Activated naive CD4-positive, alpha-beta T cell (primary cell): ENCODE measurements around the gene IFT52.
"Not testable (repeated sequence)": the region's sequence is repeated elsewhere in the genome, so short reads cannot be mapped to it uniquely, and the experiment has no call there.

Source experiments
- DNase-seq, 4 experiments: peaks; one replicate each; lab custom pipeline; 2025; lab: John Stamatoyannopoulos, UW

Gene IFT52

DNA sequence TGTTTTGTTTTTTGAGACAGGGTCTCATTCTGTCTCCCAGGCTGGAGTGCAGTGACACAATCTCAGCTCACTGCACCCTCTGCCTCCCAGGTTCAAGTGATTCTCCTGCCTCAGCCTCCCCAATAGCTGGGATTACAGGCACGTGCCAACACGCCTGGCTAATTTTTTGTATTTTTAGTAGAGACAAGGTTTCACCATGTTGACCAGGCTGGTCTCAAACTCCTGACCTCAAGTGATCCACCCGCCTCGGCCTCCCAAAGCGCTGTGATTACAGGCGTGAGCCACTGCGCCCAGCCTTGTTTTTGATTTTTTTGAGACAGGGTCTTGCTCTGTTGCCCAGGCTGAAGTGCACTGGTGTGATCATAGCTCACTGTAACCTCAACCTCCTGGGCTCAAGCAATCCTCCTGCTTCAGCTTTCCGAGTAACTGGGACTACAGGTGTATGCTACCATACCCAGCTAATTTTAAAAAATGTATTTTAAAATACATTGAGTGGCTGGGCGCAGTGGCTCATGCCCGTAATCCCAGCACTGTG, 61.0 kb downstream of the IFT52 start:
- not testable (repeated sequence) for DNase-seq

DNA sequence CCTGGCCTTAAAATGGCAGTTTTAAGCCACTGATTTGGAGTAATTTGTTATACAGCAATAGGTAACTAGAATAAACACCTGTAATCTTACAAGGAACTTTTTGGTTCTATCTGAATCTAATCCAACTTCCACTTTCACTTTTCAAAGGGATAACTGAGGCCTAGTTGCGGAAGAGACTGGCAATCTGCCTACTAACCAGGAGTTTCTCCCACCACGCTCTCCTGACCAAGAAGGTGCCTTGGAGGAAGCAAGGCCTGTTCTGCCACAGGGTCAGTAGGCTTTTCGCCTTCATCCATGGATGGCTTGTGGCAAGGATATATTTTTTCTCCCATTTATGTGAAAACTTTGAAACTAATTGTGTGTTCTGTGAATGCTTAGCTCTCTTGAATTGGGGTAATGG, 63.2 kb downstream of the IFT52 start:
- DNase-seq, result no peak

DNA sequence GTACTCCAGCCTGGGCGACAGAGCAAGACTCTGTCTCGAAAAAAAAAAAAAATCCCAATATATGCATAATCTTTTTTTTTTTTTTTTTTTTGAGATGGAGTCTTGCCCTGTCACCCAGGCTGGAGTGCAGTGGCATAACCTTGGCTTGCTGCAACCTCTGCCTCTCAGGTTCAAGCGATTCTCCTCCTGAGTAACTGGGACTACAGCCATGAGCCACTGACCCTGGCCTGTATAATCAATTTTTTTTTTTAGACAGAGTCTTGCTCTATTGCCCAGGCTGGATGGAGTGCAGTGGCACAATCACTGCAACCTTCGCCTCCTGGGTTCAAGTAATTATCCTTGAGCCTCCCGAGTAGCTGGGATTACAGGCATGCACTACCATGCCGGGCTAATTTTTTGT, 64.4 kb downstream of the IFT52 start:
- not testable (repeated sequence) for DNase-seq

DNA sequence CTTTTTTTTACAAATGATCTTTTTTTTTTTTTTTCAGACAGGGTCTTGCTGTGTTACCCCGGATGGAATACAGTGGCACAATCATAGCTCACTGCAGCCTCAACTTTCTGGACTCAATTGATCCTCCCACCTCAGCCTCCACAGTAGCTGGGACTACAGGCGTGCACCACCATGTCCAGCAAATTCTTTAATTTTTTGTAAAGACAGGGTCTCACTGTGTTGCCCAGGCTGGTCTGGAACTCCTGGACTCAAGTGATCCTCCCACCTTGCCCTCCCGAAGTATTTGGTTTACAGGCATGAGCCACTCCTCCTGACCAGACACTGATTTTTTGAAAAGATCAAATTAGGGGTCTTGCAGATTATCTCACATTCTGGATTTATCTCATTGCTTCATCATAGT, 65.2 kb downstream of the IFT52 start:
- DNase-seq, result no peak

DNA sequence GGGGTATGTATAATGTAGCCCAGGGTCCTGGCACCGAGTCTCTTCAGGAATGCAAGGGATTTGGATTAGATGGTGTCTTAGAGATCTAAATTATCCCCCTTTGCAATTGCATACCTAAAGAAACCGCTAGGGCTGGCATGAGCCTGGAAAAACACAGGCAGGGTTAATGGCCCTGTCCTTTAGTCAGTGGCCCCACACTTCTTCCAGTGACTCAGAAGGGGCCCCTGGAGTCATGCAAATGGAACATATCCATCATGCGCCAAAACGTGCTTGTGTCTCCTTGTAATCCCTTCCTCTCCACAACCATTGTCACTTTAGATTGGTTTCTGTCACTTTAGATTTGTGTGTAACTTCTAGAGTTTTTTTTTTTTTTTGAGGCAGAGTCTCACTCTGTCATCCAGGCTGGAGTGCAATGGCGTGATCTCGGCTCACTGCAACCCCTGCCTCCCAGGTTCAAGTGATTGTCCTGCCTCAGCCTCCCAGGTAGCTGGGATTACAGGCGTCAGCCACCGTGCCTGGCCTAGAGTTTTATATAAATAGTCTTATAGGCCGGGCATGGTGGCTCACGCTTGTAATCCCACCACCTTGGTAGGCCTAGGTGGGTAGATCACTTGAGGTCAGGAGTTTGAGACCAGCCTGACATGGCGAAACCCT, 67.5 kb downstream of the IFT52 start:
- no peak for DNase-seq

DNA sequence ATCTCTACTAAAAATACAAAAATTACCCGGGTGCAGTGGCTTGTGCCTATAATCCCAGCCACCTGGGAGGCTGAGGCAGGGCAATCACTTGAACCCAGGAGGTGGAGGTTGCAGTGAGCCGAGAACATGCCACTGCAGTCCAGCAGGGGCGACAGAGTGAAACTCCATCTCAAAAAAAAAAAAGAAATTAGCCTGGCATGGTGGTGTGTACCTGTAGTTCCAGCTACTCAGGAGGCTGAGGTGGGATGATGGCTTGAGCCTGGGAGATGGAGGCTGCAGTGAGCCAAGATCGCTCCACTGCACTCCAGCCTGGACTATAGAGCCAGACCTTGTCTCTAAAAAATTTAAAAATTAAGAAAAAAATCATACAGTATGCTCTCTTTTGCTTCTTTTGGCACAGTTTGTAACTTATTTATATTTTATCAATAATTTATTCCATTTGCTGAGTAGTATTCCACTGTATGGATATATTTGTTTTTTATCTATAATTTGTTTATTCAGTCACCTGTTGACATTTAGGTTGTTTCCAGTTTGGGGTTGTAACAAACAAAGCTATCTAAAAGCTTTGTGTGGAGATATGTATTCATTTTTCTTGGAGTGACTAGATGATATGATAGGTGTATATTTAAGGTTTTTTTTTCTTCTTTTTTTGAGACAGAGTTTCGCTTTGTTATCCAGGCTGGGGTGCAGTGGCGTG, 68.1 kb downstream of the IFT52 start:
- DNase-seq, result no peak

DNA sequence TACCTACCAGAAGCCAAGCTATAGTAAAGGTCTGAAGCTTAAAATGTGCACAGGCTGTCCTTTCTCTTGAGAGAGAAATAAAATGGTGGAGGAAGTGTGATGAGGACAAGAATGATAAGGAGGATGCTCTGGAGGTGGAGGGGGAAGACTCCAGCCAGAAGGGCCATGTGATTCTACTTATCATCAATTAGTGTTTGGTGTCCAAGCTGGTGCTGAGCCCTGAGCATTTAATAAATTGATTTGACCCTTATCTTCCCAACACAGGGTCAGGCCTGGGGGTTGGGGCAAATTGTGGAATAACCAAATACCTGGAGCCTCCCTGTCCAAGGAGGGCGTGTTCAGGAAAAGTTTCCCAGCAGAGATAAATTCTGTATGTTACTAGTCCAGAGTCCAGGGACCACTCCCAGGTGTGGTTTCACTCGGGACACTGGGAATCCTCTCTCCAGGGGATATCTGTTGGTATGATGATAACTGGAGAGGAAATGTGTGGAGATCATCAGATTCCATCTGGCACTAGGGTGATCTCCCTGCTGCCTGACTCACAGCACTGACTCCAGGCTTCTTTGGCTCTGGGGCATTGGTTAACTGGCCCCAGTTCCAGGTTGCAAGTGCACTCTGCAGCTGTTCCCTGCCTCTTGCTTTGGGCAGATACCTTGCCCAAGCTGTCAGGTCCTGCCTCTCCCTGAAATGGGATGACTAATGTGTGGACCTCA, 72.4 kb downstream of the IFT52 start:
- no peak for DNase-seq

DNA sequence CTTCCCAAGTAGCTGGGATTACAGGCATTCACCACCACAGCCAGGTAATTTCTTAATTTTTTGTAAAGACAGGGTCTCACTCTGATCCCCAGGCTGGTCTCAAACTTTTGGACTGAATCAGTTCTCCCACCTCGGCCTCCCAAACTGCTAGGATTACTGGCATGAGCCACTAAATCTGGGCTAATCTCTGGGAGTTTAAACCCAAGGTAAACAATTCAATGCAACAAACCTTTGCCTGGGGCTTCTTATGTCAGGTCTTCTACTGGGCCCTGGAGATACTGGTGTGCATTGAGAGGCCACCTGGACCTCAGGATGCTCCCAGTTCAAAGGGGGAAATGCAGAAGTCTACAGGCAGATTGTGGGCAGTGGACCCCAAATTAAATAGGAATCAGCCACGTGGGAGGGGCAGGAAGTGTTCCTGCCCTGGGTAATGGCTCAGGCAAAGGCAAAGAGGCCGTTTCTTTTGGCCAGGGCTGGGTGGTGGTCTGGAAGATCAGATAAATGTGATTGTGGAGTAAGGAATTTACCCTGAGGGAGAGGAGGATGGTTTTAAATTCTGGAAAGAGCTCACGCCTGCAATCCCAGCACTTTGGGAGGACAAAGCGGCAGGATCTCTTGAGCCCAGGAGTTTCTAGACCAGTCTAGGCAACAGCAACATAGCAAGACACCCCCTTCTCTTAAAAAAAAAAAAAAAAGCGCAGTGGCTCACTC, 74.9 kb downstream of the IFT52 start:
- no peak for DNase-seq

DNA sequence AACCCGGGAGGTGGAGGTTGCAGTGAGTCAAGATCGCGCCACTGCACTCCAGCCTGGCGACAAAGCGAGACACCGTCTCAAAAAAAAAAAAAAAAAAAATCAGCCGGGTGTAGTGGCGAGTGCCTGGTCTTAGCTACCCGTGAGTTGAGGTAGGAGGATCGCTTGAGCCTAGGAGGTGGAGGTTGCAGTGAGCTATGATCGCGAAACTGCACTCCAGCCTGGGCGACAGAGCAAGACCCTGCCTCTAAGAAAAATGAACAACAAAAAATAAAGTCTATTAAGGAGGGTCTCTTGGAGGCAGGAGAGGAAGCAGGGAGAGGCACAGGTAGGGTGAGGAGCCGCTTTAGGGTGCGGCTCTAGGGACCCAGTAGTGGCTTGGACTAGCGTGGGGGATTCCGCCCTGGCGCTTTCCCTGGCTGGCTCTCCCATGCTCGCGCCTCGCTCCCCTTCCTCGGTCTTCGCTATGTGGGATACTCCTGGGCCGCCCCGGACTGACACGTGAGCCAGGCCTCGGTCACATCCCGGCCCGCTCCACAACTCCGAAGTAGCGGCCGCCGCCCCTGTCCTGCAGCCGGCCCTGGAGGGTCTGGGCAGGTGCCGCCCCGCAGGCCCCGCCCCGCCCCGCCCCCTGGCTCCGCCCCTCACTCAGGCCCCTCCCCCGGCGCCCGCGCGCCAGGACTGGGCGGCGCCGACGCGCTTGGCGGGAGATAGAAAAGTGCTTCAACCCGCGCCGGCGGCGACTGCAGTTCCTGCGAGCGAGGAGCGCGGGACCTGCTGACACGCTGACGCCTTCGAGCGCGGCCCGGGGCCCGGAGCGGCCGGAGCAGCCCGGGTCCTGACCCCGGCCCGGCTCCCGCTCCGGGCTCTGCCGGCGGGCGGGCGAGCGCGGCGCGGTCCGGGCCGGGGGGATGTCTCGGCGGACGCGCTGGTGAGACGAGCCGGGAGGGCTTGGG, 75.9 kb downstream of the IFT52 start, which contains the start of gene MYBL2:
Gene MYBL2 (plus strand): TSS at position 739 of the 953 bp plus-strand sequence. CDS start 170 bp downstream, at position 909.
- DNase-seq, result peak; percentile 21 to 62 (median 34)

DNA sequence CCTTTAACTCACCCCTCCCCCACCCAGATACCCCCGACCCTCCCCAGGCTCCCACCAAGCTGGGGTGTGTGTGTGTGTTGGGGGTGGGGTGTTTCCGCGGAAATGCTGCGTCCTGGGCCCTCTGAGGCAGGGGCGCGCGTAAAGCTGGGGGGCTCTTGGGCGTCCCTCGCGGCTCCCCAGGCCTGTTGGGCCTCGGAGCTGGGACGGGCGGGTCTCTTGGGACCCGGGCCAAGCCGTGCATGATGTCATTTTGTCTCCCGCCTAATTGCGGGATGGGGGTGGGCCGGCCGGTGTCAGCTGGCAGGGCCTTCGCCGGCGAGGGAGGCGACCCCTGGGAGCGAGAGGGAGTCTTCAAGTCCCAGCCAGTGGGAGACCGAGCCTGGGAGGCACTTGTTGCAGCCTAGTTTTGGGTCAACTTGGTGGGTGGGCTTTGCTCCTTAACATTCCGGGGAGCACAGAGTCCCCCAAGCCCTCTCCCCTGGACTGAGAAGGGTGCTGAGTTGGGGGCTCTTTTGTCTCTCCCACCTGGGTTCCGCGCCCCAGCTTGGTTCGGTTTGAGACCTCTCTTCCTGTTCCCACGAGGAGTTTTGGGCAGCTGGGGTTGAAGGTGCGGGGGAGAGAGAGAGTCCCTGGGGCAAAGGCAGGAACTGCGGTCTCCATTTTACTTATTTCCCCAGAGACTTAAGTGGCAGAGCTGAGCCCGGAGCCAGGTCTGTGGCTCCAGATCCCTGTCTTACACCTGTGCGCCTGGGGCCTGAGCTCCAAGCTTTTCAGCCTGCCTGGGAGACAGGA, 76.8 kb downstream of the IFT52 start:
- DNase-seq, result no peak

DNA sequence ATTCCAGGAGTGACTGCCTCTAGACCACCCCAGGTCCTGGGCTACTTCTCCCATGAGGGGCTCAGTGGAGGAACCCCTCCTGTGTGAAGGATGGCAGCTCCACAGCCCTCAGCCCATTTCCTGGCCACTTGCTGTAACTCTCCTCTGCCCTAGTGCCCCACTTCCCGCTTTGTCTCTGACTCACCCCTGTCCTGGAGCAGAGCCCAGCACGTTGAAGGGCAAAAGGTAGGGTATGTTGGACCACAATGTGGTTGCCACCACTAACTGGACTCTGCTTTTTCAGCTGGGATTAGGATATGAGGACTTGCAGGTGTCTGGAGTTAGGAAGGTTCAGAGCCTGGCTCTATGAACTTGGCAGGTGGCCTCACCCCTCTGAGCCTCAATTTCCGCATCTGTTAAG, 78.6 kb downstream of the IFT52 start:
- DNase-seq, result no peak

DNA sequence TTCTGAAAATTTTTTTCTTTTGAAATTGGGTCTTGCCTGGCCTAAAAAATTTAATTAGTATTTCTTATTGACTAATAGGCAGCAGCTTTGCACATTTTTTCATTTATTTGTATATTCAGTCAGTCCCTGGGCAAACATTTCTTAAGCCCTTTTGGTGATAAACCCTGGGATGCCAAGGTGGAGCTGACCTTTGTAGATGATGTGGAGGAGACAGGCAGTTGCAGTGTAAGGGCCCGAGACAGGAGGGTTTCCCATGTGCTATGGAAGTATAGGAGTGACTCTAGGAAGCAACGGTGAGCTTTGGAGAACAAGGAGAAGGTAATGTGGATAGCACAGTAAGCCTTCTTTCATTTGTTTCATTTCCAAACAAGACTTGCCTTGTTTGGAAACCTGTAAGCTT, 79.7 kb downstream of the IFT52 start:
- no peak for DNase-seq

DNA sequence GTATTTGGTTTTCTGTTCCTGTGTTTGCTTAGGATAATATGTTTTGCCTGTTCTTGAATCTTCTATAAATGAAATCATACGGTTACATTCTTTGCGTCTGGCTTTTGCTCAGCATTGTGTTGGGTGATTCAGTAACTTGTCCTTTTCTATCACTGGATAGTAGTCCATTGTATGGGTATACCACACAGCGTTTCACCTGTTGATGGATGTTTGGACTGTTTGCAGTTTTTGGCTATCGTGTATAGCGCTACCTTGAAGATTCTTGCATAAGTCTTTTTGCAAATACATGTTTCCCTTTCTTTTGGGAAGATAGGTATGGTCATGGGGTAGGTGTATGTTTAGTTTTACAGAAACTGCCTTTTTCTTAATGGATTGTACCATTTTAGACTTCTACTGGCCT, 85.6 kb downstream of the IFT52 start:
- no peak for DNase-seq

DNA sequence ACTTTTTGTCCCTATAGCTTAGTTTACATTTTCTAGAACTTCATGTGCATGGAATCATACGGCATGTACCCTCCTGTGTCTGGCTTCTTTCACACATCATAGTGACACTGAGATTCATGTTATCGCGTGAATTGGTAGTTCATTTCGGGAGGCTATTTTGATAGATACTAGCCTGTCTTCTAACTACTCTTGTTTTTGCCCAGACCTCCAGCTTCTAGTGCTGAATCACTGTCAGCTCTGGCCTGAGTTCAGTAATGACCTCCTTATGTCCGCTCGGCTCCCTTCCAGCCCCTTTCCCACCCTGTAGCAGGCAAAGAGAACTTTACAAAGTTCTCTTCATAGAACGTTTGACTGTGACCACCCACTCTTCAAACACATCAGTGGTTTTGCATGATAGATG, 90.2 kb downstream of the IFT52 start:
- no peak for DNase-seq

DNA sequence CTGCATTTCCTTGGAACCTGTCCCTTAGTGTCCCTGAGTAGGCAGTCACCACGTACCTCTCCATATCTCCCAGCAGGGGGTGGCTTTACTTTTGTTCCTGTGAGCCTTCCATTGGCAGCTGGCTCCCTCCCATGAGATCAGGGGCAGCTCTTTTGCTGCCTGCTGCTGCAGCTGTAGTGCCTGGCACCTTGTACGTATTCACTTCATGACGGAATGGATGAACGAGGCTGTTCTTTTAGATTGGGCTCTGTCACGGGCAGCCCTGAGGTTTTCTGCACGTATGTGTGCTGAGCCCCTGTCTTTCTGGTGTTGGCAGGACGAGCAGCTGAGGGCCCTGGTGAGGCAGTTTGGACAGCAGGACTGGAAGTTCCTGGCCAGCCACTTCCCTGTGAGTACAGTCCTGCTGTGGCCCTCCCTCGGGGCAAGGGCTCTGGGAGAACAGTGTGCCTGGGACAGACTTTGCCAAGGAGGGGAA, 90.8 kb downstream of the IFT52 start:
- DNase-seq, result no peak

DNA sequence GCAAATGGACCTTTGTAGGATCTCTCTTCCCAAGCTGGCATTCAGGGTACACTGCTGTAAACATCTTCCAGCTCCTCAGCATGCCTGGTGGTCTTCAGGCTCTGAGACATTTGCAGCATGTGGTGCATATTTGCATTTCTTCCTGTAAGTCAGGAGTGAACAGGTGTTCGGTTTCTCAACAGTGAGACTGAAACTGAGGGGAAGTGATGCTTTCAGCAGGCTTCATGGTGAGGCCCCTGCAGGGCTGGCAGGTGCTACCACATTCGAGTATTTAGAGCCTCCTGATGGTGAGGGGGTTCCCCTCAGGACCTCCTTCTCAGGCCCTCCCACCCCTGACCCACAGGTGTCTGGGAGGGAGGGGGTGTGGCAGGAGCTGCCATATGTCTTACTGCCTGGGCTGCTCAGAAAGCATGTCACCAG, 91.3 kb downstream of the IFT52 start:
- DNase-seq, result no peak

DNA sequence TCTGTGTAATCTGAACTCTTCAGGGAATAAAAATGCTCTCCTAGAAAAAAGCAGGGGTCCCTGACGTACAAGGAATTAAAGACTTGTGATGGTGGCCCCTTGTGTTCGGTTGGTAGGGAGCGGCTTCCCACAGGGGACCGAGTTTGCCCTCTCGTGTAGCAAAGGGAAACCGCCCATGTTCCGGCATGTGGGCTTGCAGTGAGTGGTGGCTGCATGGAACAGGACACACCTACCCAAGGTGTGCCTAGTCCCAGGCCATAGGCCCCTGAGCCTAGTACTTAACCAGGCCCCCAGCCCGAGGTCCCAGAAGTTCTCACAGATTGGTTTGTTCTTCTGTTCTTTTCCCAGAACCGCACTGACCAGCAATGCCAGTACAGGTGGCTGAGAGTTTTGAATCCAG, 91.7 kb downstream of the IFT52 start:
- DNase-seq, result no peak

DNA sequence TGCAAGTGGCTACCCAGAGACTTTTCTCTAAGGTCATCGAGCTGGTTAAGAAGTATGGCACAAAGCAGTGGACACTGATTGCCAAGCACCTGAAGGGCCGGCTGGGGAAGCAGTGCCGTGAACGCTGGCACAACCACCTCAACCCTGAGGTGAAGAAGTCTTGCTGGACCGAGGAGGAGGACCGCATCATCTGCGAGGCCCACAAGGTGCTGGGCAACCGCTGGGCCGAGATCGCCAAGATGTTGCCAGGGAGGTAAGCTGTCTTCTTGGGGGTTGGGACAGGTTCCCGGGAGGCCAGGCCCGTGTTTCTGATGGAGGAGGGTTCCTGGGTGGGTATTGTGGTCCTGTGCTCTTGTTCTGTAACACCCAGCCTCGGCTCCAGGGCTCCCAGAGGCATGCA, 96.1 kb downstream of the IFT52 start:
- no peak for DNase-seq

DNA sequence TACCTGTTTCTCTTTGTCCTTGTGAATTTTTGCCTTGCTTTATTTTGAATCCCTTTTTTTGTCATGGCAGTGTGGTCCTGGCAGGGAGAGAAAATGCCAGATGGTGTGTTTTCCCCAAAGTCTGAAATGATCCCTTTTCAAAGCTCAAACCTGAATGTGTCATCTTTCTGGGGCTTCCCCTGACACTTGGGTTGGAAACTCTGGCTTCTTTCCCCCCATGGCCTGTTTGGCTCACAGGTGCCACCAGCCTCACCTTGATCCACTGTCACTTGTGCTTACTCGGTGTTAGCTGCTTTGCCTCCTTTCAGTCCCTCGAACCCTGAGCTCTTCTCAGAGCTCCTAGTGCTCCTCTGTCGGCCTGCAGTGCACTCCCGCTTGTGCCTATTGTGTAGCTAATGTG, 98.4 kb downstream of the IFT52 start:
- DNase-seq, result no peak

DNA sequence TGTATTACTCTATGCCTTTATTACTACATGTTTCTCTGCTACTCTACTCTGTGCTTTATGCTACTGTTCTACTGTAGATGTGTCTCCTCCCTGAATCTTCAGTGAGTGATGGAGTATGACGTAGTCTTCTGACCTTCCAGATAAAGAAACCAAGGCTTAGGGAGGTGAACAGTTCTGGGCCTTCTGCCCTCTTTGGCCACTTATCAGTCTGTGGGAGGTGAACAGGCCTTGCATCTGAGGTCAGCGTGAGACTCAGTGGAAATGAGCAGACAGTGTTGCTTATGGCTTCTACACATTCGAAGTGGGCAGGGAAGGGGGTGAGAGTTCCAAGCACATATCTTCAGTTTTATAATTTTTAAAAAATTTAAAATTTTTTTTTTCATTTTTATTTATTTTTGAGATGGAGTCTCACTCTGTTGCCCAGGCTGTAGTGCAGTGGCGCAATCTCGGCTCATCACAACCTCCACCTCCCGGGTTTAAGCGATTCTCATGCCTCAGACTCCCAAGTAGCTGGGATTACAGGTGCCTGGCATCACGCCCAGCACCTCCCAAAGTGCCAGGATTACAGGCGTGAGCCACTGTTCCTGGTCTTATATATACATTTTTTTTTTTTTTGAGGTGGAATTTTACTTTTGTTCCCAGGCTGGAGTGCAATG, 100.3 kb downstream of the IFT52 start:
- DNase-seq, result no peak
